ENCODE data around the gene PPFIBP2. TPM values are rescaled to one million over a fixed set of nuclear protein-coding genes. Genes with fewer than 3 reads are reported as not detected.

Gene PPFIBP2
- total RNA-seq, 1 donor from 2014 or later: 15.0 TPM

DNA sequence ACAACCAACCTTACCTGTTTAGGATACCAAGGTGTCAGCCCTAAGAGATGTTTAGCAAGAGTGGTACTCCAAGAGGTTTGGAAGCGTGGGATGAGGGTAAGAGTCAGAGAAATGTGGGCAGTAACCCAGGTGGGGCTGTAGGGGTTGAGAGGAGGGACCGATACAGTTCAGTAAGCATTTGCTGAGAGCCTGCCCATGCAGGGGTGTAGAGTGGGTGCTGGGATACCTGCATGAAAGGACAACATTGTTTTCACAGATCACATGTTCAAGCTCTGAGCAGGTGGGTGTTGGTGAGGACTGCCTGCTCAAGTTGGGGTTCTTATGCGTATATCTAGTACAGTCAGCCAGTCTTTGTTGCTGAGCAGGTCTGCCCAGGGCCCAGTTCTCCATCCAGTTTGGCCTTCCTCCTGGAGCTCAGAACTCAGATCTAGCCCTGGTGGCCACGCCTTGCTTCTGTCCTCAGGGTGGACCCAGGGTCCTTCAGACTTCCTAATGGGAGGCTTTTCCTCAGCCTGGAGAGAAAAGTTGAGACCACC, 14.8 kb downstream of the PPFIBP2 start:
- DNase-seq (ENCODE audit: low read depth) (no peak), FAIRE-seq (no peak)
- Histone ChIP-seq H3K4me3 (ENCODE audit: low read depth, low read length) (no peak overlapping the region), H3K27me3 (ENCODE audit: control insufficient read depth, insufficient read depth, low read length) (no peaks in the 10 kb centered on the region), H3K36me3 (ENCODE audit: control insufficient read depth, insufficient read depth, low read length) (no peaks in the 10 kb centered on the region)
- TF ChIP-seq, protein P1, sequence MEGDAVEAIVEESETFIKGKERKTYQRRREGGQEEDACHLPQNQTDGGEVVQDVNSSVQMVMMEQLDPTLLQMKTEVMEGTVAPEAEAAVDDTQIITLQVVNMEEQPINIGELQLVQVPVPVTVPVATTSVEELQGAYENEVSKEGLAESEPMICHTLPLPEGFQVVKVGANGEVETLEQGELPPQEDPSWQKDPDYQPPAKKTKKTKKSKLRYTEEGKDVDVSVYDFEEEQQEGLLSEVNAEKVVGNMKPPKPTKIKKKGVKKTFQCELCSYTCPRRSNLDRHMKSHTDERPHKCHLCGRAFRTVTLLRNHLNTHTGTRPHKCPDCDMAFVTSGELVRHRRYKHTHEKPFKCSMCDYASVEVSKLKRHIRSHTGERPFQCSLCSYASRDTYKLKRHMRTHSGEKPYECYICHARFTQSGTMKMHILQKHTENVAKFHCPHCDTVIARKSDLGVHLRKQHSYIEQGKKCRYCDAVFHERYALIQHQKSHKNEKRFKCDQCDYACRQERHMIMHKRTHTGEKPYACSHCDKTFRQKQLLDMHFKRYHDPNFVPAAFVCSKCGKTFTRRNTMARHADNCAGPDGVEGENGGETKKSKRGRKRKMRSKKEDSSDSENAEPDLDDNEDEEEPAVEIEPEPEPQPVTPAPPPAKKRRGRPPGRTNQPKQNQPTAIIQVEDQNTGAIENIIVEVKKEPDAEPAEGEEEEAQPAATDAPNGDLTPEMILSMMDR (IDR thresholded peaks at IDR 0.05; ENCODE audit: insufficient read depth, low read length, severe bottlenecking): no peak

GRCh38 chr11:7530013-7530640, 16.3 kb downstream of the PPFIBP2 start:
- FAIRE-seq (no peak), DNase-seq (ENCODE audit: low read depth) (no peak)
- TF ChIP-seq, protein P1 (IDR thresholded peaks at IDR 0.05; ENCODE audit: insufficient read depth, low read length, severe bottlenecking): no peak
- Histone ChIP-seq H3K27me3 (ENCODE audit: control insufficient read depth, insufficient read depth, low read length) (no peaks in the 10 kb centered on the region), H3K36me3 (ENCODE audit: control insufficient read depth, insufficient read depth, low read length) (no peaks in the 10 kb centered on the region), H3K4me3 (ENCODE audit: low read depth, low read length) (no peak overlapping the region)

- no peak for FAIRE-seq
- no peak for DNase-seq (ENCODE audit: low read depth)
- Histone ChIP-seq H3K36me3 (ENCODE audit: control insufficient read depth, insufficient read depth, low read length) (no peaks in the 10 kb centered on the region), H3K4me3 (ENCODE audit: low read depth, low read length) (no peak overlapping the region), H3K27me3 (ENCODE audit: control insufficient read depth, insufficient read depth, low read length) (no peaks in the 10 kb centered on the region)
- TF ChIP-seq, protein P1 (IDR thresholded peaks at IDR 0.05; ENCODE audit: insufficient read depth, low read length, severe bottlenecking): no peak
Measured at GRCh38 chr11:7531011-7531410, 17.2 kb downstream of the PPFIBP2 start.

DNA sequence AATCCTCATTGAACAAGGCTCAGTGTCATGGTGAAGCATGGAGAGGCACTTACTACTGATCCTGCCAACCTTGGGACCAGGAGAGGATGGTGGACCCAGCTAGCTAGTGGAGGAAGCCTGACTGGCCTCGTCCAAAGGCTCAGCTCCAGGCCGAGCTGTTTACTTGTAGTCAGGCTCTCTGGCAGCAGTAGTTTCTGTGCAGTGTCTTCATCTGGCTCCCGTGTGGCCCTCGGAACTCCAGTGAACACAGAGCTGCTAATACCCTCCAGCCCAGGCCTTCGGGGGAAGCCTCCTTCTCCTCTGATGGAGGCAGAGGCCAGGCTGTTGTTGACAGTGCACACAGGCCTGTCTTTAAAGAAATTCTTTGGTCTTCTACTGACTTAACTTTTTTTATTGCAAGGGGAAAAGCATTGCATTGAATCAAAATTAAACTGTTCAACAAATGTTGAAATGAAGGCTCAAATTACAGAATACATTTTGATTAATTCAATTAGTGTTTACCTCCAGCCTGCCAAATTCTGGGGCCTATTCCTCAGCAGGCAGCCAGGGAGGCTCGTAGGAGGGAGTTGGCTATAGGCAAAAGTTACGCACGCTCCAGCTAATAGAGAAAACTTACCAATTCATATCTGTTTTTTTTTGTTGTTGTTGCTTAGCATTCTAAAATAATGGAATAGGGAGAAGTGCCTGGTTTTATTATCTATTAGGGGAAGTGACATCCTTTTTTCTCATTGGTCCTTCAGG, 18.8 kb downstream of the PPFIBP2 start:
- FAIRE-seq (no peak), DNase-seq (ENCODE audit: low read depth) (no peak)
- Histone ChIP-seq H3K27me3 (ENCODE audit: control insufficient read depth, insufficient read depth, low read length) (no peaks in the 10 kb centered on the region), H3K36me3 (ENCODE audit: control insufficient read depth, insufficient read depth, low read length) (no peaks in the 10 kb centered on the region), H3K4me3 (ENCODE audit: low read depth, low read length) (no peak overlapping the region)
- TF ChIP-seq, protein P1 (IDR thresholded peaks at IDR 0.05; ENCODE audit: insufficient read depth, low read length, severe bottlenecking): no peak

DNA sequence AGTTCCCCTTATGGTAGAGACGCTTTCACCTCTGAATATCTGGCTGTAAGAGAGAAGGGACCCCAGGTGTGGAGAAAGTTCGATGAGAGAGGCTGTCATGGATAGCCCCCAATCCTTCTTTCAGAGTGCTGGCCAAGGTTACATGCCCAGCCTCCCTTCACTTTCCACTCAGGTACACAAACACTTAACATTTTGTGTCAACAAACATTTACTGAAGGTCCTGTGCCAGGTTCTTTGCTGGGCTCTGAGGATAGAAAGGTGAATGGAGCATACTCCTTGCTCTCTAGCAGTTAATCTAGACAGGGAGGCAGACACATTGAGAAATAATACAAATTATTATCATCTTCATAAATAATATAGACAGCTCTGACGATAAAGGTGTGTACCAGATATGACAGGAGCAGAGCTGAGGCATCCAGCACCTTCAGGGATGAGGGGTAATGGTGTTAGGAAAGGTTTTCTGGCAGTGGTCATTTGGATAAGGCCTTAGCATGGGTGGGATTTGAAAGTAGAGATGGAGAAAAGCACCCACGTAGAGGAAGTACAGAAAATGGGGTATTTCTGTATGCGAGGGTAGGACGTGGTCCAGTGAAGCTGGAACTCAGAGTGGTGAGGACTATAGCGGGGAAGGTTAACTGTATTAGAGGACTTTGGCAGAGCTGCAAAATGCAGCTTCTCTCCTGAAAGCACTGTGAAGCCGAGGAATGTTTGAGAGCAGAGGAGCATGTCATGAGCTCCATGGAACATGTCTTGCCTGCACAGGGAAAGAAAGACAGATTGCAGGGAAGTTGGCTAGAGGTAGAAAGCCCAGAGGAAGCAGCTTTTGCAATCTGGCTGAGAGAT, 19.6 kb downstream of the PPFIBP2 start:
- H3K36me3 ChIP-seq (ENCODE audit: control insufficient read depth, insufficient read depth, low read length): no peaks in the 10 kb centered on the region
- H3K4me3 ChIP-seq (ENCODE audit: low read depth, low read length): no peak overlapping the region
- H3K27me3 ChIP-seq (ENCODE audit: control insufficient read depth, insufficient read depth, low read length): no peaks in the 10 kb centered on the region
- no peak for DNase-seq (ENCODE audit: low read depth)
- no peak for FAIRE-seq
- TF ChIP-seq, protein P1 (IDR thresholded peaks at IDR 0.05; ENCODE audit: insufficient read depth, low read length, severe bottlenecking): no peak

Measured in bronchial epithelial cell (primary cell).